Kidney (tissue), 14 donors: ENCODE data around the gene HIPK2. TPM values are rescaled to one million over a fixed set of nuclear protein-coding genes. Genes with fewer than 3 reads are reported as not detected.

ENCODE experiments used
- DNase-seq, 5 donors: peaks; one replicate each; pipeline ENCODE4 v3.0.0-alpha.2; 2013 to 2020
- FAIRE-seq: peaks from 2 replicates; lab custom pipeline; 2012; peaks lifted over from hg19 to GRCh38; lab: Jason Lieb, UNC
- H3K27ac ChIP-seq, 2 donors: one replicate each; pipeline ENCODE4 v1.7.0; 2013; ENCODE audit warnings: low read depth in 2 of 2, low read length in 2 of 2, inconsistent platforms in 1 of 2
- H3K27me3 ChIP-seq: one replicate; pipeline ENCODE4 v1.7.1; 2013; ENCODE audit warnings: low read length, inconsistent platforms; ENCODE audit not compliant: control insufficient read depth, insufficient read depth
- H3K36me3 ChIP-seq, 3 donors: one replicate each; pipeline versions ENCODE4 v1.7.0 to v1.7.1; 2013; ENCODE audit warnings: low read length in 3 of 3, control low read depth in 1 of 3, inconsistent platforms in 1 of 3; ENCODE audit not compliant: insufficient read depth in 3 of 3, control insufficient read depth in 2 of 3
- H3K4me1 ChIP-seq, 3 donors: one replicate each; pipeline versions ENCODE4 v1.7.0 to v1.7.1; 2013; ENCODE audit warnings: low read length in 3 of 3, inconsistent platforms in 1 of 3, low read depth in 1 of 3; ENCODE audit not compliant: control insufficient read depth in 2 of 3, insufficient read depth in 2 of 3
- H3K4me3 ChIP-seq, 3 donors: one replicate each; pipeline versions ENCODE4 v1.7.0 to v1.8.1; 2013; ENCODE audit warnings: low read length in 3 of 3, control low read depth in 1 of 3, inconsistent platforms in 1 of 3
- H3K9ac ChIP-seq, 3 donors: one replicate each; pipeline versions ENCODE4 v1.7.0 to v1.7.1; 2013; ENCODE audit warnings: low read length in 3 of 3, control low read depth in 1 of 3, inconsistent platforms in 1 of 3
- H3K9me3 ChIP-seq, 3 donors: one replicate each; pipeline versions ENCODE4 v1.7.0 to v1.7.1; 2013; ENCODE audit warnings: low read length in 3 of 3, control low read depth in 1 of 3, inconsistent platforms in 1 of 3; ENCODE audit not compliant: control insufficient read depth in 2 of 3, insufficient read depth in 1 of 3
- CTCF ChIP-seq: IDR thresholded peaks from 3 replicates; pipeline ENCODE4 v1.5.1; 2012; ENCODE audit warnings: mild to moderate bottlenecking, moderate library complexity, borderline replicate concordance; ENCODE audit not compliant: insufficient read depth; ENCODE audit errors: extremely low read depth
- intact Hi-C: fragments of 100-400 bp; cut with DNase I; formaldehyde crosslinking; loops from one replicate; pipeline ENCODE4 v1.11.1; 2022
- polyA plus RNA-seq: library from polyadenylated mRNA; stranded (reverse); fragments of 350-450 nt; fragmentation: Illumina TruSeq; extraction: RNeasy Lipid Tissue Mini Kit (QIAGEN cat#74804); gene quantifications from one replicate; pipeline ENCODE4 v1.2.3, GENCODE V29; 2014; ENCODE audit warnings: low read depth, low replicate concordance; ENCODE audit not compliant: insufficient read depth
- total RNA-seq: library from RNA; stranded (reverse); fragmentation: NEBNext Ultra II Directional; extraction: Animal tissue kit (Norgen Biotek cat#: 25700); gene quantifications from one replicate; pipeline ENCODE4 v1.2.1, GENCODE V29; 2021
- donor health status: control.
- donor health status: control.
- donor health status: control.
- donor health status: control.
- donor health status: control.
- donor health status: DM: yes; HTN: yes; CAD: no.
- donor health status: Normal renal cell carcinoma (clear cell type).

The HIPK2 gene
- total and polyA plus RNA-seq, 2 donors from 2014 or later: 9.6 to 153 TPM

- TF ChIP-seq CTCF: no peak
- no peaks in the 10 kb centered on the region for H3K27me3 ChIP-seq
- peaks cover 0 to 54% (median 49%) of the 10 kb centered on the region in 3 donors for H3K4me1 ChIP-seq
- FAIRE-seq (no peak), DNase-seq (peak in 1 of 5 donors; percentile 23)
- H3K9ac ChIP-seq: peak overlapping the region in 1 of 3 donors; percentile 47
- H3K27ac ChIP-seq: peak overlapping the region; percentile 30 to 79
- H3K4me3 ChIP-seq: no peak overlapping the region
- no peaks in the 10 kb centered on the region for H3K9me3 ChIP-seq
- intact Hi-C loops: no loop called here
- peaks cover 0 to 2% (median 0%) of the 10 kb centered on the region in 3 donors for H3K36me3 ChIP-seq
These were observed 127.2 kb downstream of the HIPK2 start for GRCh38 chr7:139650429-139651100.

- DNase-seq (peak in 2 of 5 donors; percentile 33 to 48), FAIRE-seq (no peak)
- Histone ChIP-seq H3K9me3 (no peaks in the 10 kb centered on the region), H3K9ac (peak overlapping the region in 1 of 3 donors; percentile 42), H3K36me3 (peaks cover 0 to 5% (median 2%) of the 10 kb centered on the region in 3 donors), H3K27ac (peak overlapping the region; percentile 78 to 84), H3K4me3 (no peak overlapping the region), H3K27me3 (no peaks in the 10 kb centered on the region), H3K4me1 (peaks cover 0 to 41% (median 37%) of the 10 kb centered on the region in 3 donors)
- intact Hi-C loops: loop anchor here (10.0 kb wide), 2 partner anchors 116 to 356 kb away; no protein-coding TSS in a partner anchor
- TF ChIP-seq CTCF: no peak
These were observed 128.8 kb downstream of the HIPK2 start for GRCh38 chr7:139648941-139649425.

- no peak for FAIRE-seq
- Histone ChIP-seq H3K4me3 (no peak overlapping the region), H3K4me1 (peaks cover 0 to 41% (median 35%) of the 10 kb centered on the region in 3 donors), H3K36me3 (peaks cover 0 to 5% (median 2%) of the 10 kb centered on the region in 3 donors), H3K27ac (peak overlapping the region; percentile 56 to 69), H3K27me3 (no peaks in the 10 kb centered on the region), H3K9me3 (no peaks in the 10 kb centered on the region), H3K9ac (peak overlapping the region in 1 of 3 donors; percentile 42)
- DNase-seq: peak in 1 of 5 donors; percentile 39
- intact Hi-C loops: loop anchor here (10.0 kb wide), 2 partner anchors 116 to 356 kb away; no protein-coding TSS in a partner anchor
- no peak for TF ChIP-seq CTCF
These were observed 129.4 kb downstream of the HIPK2 start for GRCh38 chr7:139648391-139648861.
